K562 (cell line): Measurements from ENCODE around the gene MAML3. TPM values are rescaled to one million over a fixed set of nuclear protein-coding genes. Genes with fewer than 3 reads are reported as not detected.

Experiments
- ATAC-seq: fragments of 200-7000 bp; cut with Tn5 transposase; 3 replicates; pipeline ENCODE4 v1.9.1; 2020; ENCODE audit warnings: moderate library complexity
- BruUV-seq: library from RNA; stranded (reverse); fragments of 400-500 nt; replicated peaks from 2 replicates; lab custom pipeline; 2021; lab: Mats Ljungman, UMichigan
- CTCF ChIA-PET: fragments of 300-600 bp; formaldehyde crosslinking; extraction: SDS; loops from one replicate; lab custom pipeline; 2021; ENCODE audit warnings: low intra/inter-chr PET ratio; lab: Yijun Ruan, JAX
- POLR2A ChIA-PET: fragments of 300-600, 350-650 bp; sonication (Branson Sonifier 250); formaldehyde crosslinking; extraction: SDS; loops from one replicate; lab custom pipeline; 2021; ENCODE audit warnings: antibody characterized with exemption, inconsistent platforms; lab: Yijun Ruan, JAX
- DNase-seq, 4 experiments: peaks; one replicate each; pipeline versions ENCODE4 v3.0.0 to v3.0.0-alpha.2; 2011 to 2018; ENCODE audit warnings: low spot score in 3 of 4, mixed read lengths in 3 of 4; ENCODE audit errors: extremely low read depth in 1 of 4
- FAIRE-seq: peaks from 2 replicates; lab custom pipeline; 2011; peaks lifted over from hg19 to GRCh38; lab: Jason Lieb, UNC
- H2AFZ ChIP-seq: 2 replicates; pipeline ENCODE4 v1.6.0; 2011; ENCODE audit warnings: low read depth, low read length, control low read depth, inconsistent platforms
- H3K27ac ChIP-seq: fragments of 200-600 bp; 3 replicates; pipeline ENCODE4 v1.8.0; 2011; ENCODE audit warnings: low read depth, mild to moderate bottlenecking, control low read depth, inconsistent platforms, low read length, moderate library complexity, mixed read lengths; ENCODE audit errors: extremely low read depth
- H3K27me3 ChIP-seq, 2 experiments: fragments of 300-600 bp in 1 of 2; 2 replicates in 1 of 2; 3 replicates in 1 of 2; pipeline versions ENCODE4 v1.6.0 to v1.8.0; 2011; ENCODE audit warnings: inconsistent platforms in 2 of 2, low read length in 2 of 2, mild to moderate bottlenecking in 1 of 2, mixed read lengths in 1 of 2, moderate library complexity in 1 of 2; ENCODE audit not compliant: control insufficient read depth in 2 of 2, insufficient read depth in 2 of 2
- H3K36me3 ChIP-seq: fragments of 300-600 bp; 3 replicates; pipeline ENCODE4 v1.8.0; 2011; ENCODE audit warnings: mild to moderate bottlenecking, low read length, inconsistent platforms; ENCODE audit not compliant: control insufficient read depth, insufficient read depth
- H3K4me1 ChIP-seq, 2 experiments: fragments of 200-600 bp in 1 of 2; replicated peaks in 1 of 2; 2 replicates in 1 of 2; 3 replicates in 1 of 2; pipeline versions ENCODE4 v1.5.1 to v1.8.0; 2011; ENCODE audit warnings: inconsistent platforms in 2 of 2, low read length in 2 of 2, mild to moderate bottlenecking in 1 of 2, mixed read lengths in 1 of 2, moderate library complexity in 1 of 2; ENCODE audit not compliant: control insufficient read depth in 2 of 2, insufficient read depth in 2 of 2
- H3K4me2 ChIP-seq: 2 replicates; pipeline ENCODE4 v1.6.1; 2011; ENCODE audit warnings: low read length, control low read depth, inconsistent platforms, mixed read lengths; ENCODE audit not compliant: insufficient read depth
- H3K4me3 ChIP-seq: fragments of 200-600 bp; sonication (generic), shearing (Covaris generic); 2 replicates; pipeline ENCODE4 v1.5.1; 2016; ENCODE audit warnings: control low read depth, inconsistent platforms
- H3K79me2 ChIP-seq: fragments of 200-600 bp; 3 replicates; pipeline ENCODE4 v1.8.0; 2011; ENCODE audit warnings: low read length, inconsistent platforms; ENCODE audit not compliant: control insufficient read depth, insufficient read depth
- H3K9ac ChIP-seq, 2 experiments: 2 replicates each; pipeline versions ENCODE4 v1.6.0 to v1.6.1; 2011; ENCODE audit warnings: low read depth in 2 of 2, low read length in 2 of 2, control low read depth in 1 of 2, inconsistent platforms in 1 of 2, mild to moderate bottlenecking in 1 of 2, mixed read lengths in 1 of 2; ENCODE audit not compliant: insufficient read depth in 1 of 2
- H3K9me1 ChIP-seq: one replicate; pipeline ENCODE4 v1.6.0; 2011; ENCODE audit warnings: inconsistent platforms, mild to moderate bottlenecking, low read length, moderate library complexity; ENCODE audit not compliant: control insufficient read depth, insufficient read depth
- H3K9me3 ChIP-seq: replicated peaks from 2 replicates; pipeline ENCODE4 v1.5.1; 2011; ENCODE audit warnings: low read depth, low read length, inconsistent platforms; ENCODE audit not compliant: control insufficient read depth, insufficient read depth
- H4K20me1 ChIP-seq: replicated peaks from 2 replicates; pipeline ENCODE4 v1.6.1; 2011; ENCODE audit warnings: low read length, inconsistent platforms, mixed read lengths; ENCODE audit not compliant: control insufficient read depth, insufficient read depth
- CBX2 ChIP-seq: fragments of 200-600 bp; sonication (generic); IDR thresholded peaks from one replicate; pipeline ENCODE4 v1.6.1; 2012; ENCODE audit warnings: mild to moderate bottlenecking, low read length, inconsistent platforms; ENCODE audit not compliant: insufficient read depth, poor library complexity, severe bottlenecking
- PCBP2 ChIP-seq: fragments of 200-400 bp; formaldehyde crosslinking; IDR thresholded peaks from 2 replicates; pipeline ENCODE4 v1.6.1; 2018; ENCODE audit warnings: low read length, low read depth, mild to moderate bottlenecking, moderate library complexity; ENCODE audit not compliant: poor library complexity, severe bottlenecking
- SAP30 ChIP-seq: fragments of 200-600 bp; sonication (generic); IDR thresholded peaks from 2 replicates; pipeline ENCODE4 v1.6.1; 2012; ENCODE audit warnings: borderline replicate concordance, low read depth, mild to moderate bottlenecking, moderate library complexity, low read length, control low read depth, inconsistent platforms; ENCODE audit not compliant: insufficient read depth, poor library complexity, severe bottlenecking
- TEAD2 ChIP-seq: fragments of 450-650 bp; IDR thresholded peaks from 2 replicates; pipeline ENCODE4 v1.6.1; 2016; ENCODE audit warnings: missing genetic modification characterization, control low read depth, missing compliant biosample characterization
- ZFPM2 ChIP-seq: fragments of 250-450 bp; sonication (Bioruptor Pico); IDR thresholded peaks from 2 replicates; pipeline ENCODE4 v1.5.1; 2022; ENCODE audit warnings: mild to moderate bottlenecking
- ZNF133 ChIP-seq: fragments of 250-450 bp; sonication (Bioruptor Pico); IDR thresholded peaks from 2 replicates; pipeline ENCODE4 v1.4.0; 2020; ENCODE audit warnings: mild to moderate bottlenecking
- ZNF212 ChIP-seq: fragments of 450-650 bp; formaldehyde crosslinking; IDR thresholded peaks from 2 replicates; pipeline ENCODE4 v1.4.0; 2020; ENCODE audit warnings: mild to moderate bottlenecking
- ZNF384 ChIP-seq: IDR thresholded peaks from 2 replicates; pipeline ENCODE4 v1.6.1; 2012; ENCODE audit warnings: low read depth, low read length, improper control_type of control experiment
- ZNF57 ChIP-seq: fragments of 450-650 bp; formaldehyde crosslinking; IDR thresholded peaks from 2 replicates; pipeline ENCODE4 v1.4.0; 2020; ENCODE audit warnings: mild to moderate bottlenecking, moderate library complexity
- WGBS: fragments of 100-300 bp; shearing (Covaris generic); methylation state at CpG from one replicate; pipeline ENCODE4 v1.1.6; 2016; ENCODE audit warnings: low coverage, mixed read lengths; ENCODE audit not compliant: insufficient coverage; ENCODE audit errors: missing lambda C conversion rate; 5-methylcytosine and 5-hydroxymethylcytosine counted together
- in situ Hi-C: fragments of 300-500 bp; cut with MboI; formaldehyde crosslinking; loops from 4 replicates; pipeline ENCODE4 v1.15.0; 2018; ENCODE audit warnings: inconsistent platforms, mixed read lengths
- intact Hi-C: fragments of 100-400 bp; cut with micrococcal nuclease; formaldehyde crosslinking; loops from 2 replicates; pipeline ENCODE4 v1.14.2; 2022
- polyA plus RNA-seq, 8 experiments: library from polyadenylated mRNA; depleted of rRNA in 4 of 8; stranded (reverse) in 5 of 8; unstranded in 3 of 8; fragments of >200 nt; fragmentation: Nextera tagmentation in 2 of 8; fragmentation: Illumina TruSeq in 1 of 8; extraction: Ambion mirVana in 2 of 8; extraction: Trizol in 1 of 8; gene quantifications; 2 replicates each; pipeline versions ENCODE4 v1.2.1 to v1.2.3, GENCODE V29; 2011 to 2014; ENCODE audit warnings: inconsistent platforms in 1 of 8, missing spikeins in 1 of 8
- total RNA-seq, 7 experiments: library from RNA; depleted of rRNA in 6 of 7; stranded (reverse); fragments of >200 nt in 6 of 7; fragmentation: Illumina TruSeq in 2 of 7; extraction: Trizol in 2 of 7; gene quantifications; 2 replicates each; pipeline versions ENCODE4 v1.2.1 to v1.2.3, GENCODE V29; 2011 to 2021; ENCODE audit warnings: low replicate concordance in 1 of 7
- TF ChIP-seq, protein P1 (sequence below), 2 experiments: fragments of 450-650 bp in 1 of 2; sonication (generic) in 1 of 2; formaldehyde crosslinking in 1 of 2; IDR thresholded peaks; 2 replicates each; pipeline versions ENCODE4 v1.7.1 to v1.9.0; 2016 to 2022; ENCODE audit warnings: inconsistent platforms in 1 of 2, mild to moderate bottlenecking in 1 of 2, missing genetic modification reagents in 1 of 2
- TF ChIP-seq, protein P2 (sequence below): fragments of 250-450 bp; sonication (Bioruptor Pico); IDR thresholded peaks from 2 replicates; pipeline ENCODE4 v1.5.1; 2021; ENCODE audit warnings: mild to moderate bottlenecking

MAML3 gene
- total and polyA plus RNA-seq, 9 of the 15 experiments (the other 6 are each of a cell fraction or from before 2014, with no cell fraction given), result 0.01 to 0.55 (median 0.25) TPM

DNA sequence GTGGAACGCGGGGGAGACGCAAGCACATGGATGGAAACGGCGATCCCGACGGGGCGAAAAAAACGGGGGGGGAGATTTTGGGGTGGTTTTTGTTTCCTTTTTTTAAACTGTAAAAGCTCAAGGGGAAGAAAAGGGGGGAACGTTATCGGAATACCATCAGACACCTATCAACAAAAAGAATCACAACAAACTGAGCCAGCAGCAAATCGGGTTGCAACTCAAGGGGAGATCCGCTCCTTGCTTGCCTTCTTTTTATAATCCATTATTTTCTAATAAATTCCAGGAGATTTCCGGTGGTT lies 616 bp downstream of the MAML3 start:
- FAIRE-seq, result no peak

More for the DNA sequence above, 616 bp downstream of the MAML3 start:
- BruUV-seq, result no TSS peak
- TF ChIP-seq ZFPM2 (no peak), SAP30 (peak; percentile 8), ZNF212 (CRISPR knock-in tag) (no peak), ZNF57 (CRISPR knock-in tag) (no peak), ZNF384 (no peak), ZNF133 (CRISPR knock-in tag) (no peak), CBX2 (peak; percentile 47), PCBP2 (no peak), TEAD2 (tag) (no peak)
- TF ChIP-seq, protein P1, sequence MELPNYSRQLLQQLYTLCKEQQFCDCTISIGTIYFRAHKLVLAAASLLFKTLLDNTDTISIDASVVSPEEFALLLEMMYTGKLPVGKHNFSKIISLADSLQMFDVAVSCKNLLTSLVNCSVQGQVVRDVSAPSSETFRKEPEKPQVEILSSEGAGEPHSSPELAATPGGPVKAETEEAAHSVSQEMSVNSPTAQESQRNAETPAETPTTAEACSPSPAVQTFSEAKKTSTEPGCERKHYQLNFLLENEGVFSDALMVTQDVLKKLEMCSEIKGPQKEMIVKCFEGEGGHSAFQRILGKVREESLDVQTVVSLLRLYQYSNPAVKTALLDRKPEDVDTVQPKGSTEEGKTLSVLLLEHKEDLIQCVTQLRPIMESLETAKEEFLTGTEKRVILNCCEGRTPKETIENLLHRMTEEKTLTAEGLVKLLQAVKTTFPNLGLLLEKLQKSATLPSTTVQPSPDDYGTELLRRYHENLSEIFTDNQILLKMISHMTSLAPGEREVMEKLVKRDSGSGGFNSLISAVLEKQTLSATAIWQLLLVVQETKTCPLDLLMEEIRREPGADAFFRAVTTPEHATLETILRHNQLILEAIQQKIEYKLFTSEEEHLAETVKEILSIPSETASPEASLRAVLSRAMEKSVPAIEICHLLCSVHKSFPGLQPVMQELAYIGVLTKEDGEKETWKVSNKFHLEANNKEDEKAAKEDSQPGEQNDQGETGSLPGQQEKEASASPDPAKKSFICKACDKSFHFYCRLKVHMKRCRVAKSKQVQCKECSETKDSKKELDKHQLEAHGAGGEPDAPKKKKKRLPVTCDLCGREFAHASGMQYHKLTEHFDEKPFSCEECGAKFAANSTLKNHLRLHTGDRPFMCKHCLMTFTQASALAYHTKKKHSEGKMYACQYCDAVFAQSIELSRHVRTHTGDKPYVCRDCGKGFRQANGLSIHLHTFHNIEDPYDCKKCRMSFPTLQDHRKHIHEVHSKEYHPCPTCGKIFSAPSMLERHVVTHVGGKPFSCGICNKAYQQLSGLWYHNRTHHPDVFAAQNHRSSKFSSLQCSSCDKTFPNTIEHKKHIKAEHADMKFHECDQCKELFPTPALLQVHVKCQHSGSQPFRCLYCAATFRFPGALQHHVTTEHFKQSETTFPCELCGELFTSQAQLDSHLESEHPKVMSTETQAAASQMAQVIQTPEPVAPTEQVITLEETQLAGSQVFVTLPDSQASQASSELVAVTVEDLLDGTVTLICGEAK (IDR thresholded peaks at IDR 0.05), result no peak
- TF ChIP-seq, protein P1 (CRISPR knock-in tag; IDR thresholded peaks at IDR 0.05), result no peak
- TF ChIP-seq, protein P2, sequence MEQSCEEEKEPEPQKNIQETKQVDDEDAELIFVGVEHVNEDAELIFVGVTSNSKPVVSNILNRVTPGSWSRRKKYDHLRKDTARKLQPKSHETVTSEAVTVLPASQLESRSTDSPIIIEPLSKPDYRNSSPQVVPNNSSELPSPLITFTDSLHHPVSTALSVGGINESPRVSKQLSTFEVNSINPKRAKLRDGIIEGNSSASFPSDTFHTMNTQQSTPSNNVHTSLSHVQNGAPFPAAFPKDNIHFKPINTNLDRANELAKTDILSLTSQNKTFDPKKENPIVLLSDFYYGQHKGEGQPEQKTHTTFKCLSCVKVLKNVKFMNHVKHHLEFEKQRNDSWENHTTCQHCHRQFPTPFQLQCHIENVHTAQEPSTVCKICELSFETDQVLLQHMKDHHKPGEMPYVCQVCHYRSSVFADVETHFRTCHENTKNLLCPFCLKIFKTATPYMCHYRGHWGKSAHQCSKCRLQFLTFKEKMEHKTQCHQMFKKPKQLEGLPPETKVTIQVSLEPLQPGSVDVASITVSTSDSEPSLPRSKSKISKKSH (CRISPR knock-in tag), result no peak
- POLR2A ChIA-PET, result interaction anchor here (1.3 kb wide), 1 partner anchor 42 kb away, joined by 3 read pairs; no protein-coding TSS in a partner anchor
- Histone ChIP-seq H2AFZ (peak overlapping the region; percentile 84), H3K36me3 (no peaks in the 10 kb centered on the region), H3K79me2 (no peaks in the 10 kb centered on the region), H3K4me2 (peak overlapping the region; percentile 78), H3K4me1 (peaks cover 0 to 33% of the 10 kb centered on the region in 2 experiments; a peak in 3 of 5 replicates), H3K4me3 (peak overlapping the region; percentile 61), H3K27me3 (peaks cover 7 to 22% of the 10 kb centered on the region in 2 experiments; a peak in 3 of 5 replicates), H3K27ac (no peak overlapping the region), H4K20me1 (no peaks in the 10 kb centered on the region), H3K9me3 (no peaks in the 10 kb centered on the region), H3K9ac (peak overlapping the region; percentile 64 to 85; a peak in 2 of 4 replicates), H3K9me1 (no peaks in the 10 kb centered on the region)
- CTCF ChIA-PET, result no interaction called here
- in situ Hi-C loops, result no loop called here
- ATAC-seq (no peak), DNase-seq (no peak)
- intact Hi-C loops, result loop anchor here (5.0 kb wide), 2 partner anchors 101 to 486 kb away; partner anchors contain the start of gene MGST2
- WGBS, result 0% methylated on average over 12 of the region's 14 CpGs
